CD14-positive monocyte (primary cell): ENCODE data around the gene SH3RF3. TPM values are rescaled to one million over a fixed set of nuclear protein-coding genes. Genes with fewer than 3 reads are reported as not detected.
A peak's percentile ranks its signal among the peaks of the same experiment; 100 is the strongest.

Source experiments
- DNase-seq, 3 donors: peaks; one replicate each; pipeline ENCODE4 v3.0.0-alpha.2; 2011 to 2022
- H2AFZ ChIP-seq: 2 replicates; pipeline ENCODE4 v1.6.0; 2012; ENCODE audit warnings: mild to moderate bottlenecking, low read depth, low read length, inconsistent platforms; ENCODE audit not compliant: insufficient read depth, poor library complexity, severe bottlenecking
- H3K27ac ChIP-seq, 2 donors: 1 replicate in 1 of 2; 2 replicates in 1 of 2; pipeline ENCODE4 v1.5.1; 2012 to 2013; ENCODE audit warnings: low read length in 2 of 2, control low read depth in 1 of 2, inconsistent platforms in 1 of 2, low read depth in 1 of 2, mild to moderate bottlenecking in 1 of 2
- H3K27me3 ChIP-seq, 2 donors: one replicate each; pipeline versions ENCODE4 v1.6.0 to v1.6.1; 2011 to 2013; ENCODE audit warnings: low read length in 2 of 2; ENCODE audit not compliant: control insufficient read depth in 2 of 2, insufficient read depth in 2 of 2
- H3K36me3 ChIP-seq, 2 donors: replicated peaks in 1 of 2; 1 replicate in 1 of 2; 2 replicates in 1 of 2; pipeline versions ENCODE4 v1.5.1 to v1.6.1; 2012 to 2013; ENCODE audit warnings: low read length in 2 of 2, control low read depth in 1 of 2, inconsistent platforms in 1 of 2, mild to moderate bottlenecking in 1 of 2; ENCODE audit not compliant: insufficient read depth in 2 of 2, control insufficient read depth in 1 of 2
- H3K4me1 ChIP-seq, 2 donors: 1 replicate in 1 of 2; 2 replicates in 1 of 2; pipeline versions ENCODE4 v1.5.1 to v1.6.1; 2012 to 2013; ENCODE audit warnings: low read length in 2 of 2, control low read depth in 1 of 2, inconsistent platforms in 1 of 2, mild to moderate bottlenecking in 1 of 2, moderate library complexity in 1 of 2; ENCODE audit not compliant: insufficient read depth in 2 of 2, control insufficient read depth in 1 of 2
- H3K4me2 ChIP-seq: replicated peaks from 2 replicates; pipeline ENCODE3; 2012; ENCODE audit warnings: low read length, moderate library complexity, mild to moderate bottlenecking; ENCODE audit not compliant: poor library complexity, severe bottlenecking; ENCODE audit errors: extremely low read depth
- H3K4me3 ChIP-seq, 3 experiments: fragments of 200-600 bp in 1 of 3; sonication (generic) in 1 of 3; replicated peaks in 1 of 3; 1 replicate in 2 of 3; 2 replicates in 1 of 3; pipeline ENCODE4 v1.5.1; 2011 to 2013; ENCODE audit warnings: low read length in 3 of 3, mild to moderate bottlenecking in 3 of 3, control low read depth in 2 of 3, low read depth in 2 of 3, inconsistent platforms in 1 of 3, moderate library complexity in 1 of 3
- H3K79me2 ChIP-seq: 2 replicates; pipeline ENCODE4 v1.6.0; 2012; ENCODE audit warnings: mild to moderate bottlenecking, control low read depth, inconsistent platforms, low read length, moderate library complexity; ENCODE audit not compliant: insufficient read depth
- H3K9ac ChIP-seq: 2 replicates; pipeline ENCODE4 v1.6.0; 2017; ENCODE audit warnings: low read length, mild to moderate bottlenecking; ENCODE audit not compliant: insufficient read depth, poor library complexity, severe bottlenecking
- H3K9me3 ChIP-seq, 2 donors: replicated peaks in 1 of 2; 1 replicate in 1 of 2; 2 replicates in 1 of 2; pipeline versions ENCODE4 v1.5.1 to v1.6.1; 2012 to 2013; ENCODE audit warnings: low read length in 2 of 2, control low read depth in 1 of 2; ENCODE audit not compliant: control insufficient read depth in 1 of 2, insufficient read depth in 1 of 2
- H4K20me1 ChIP-seq: 2 replicates; pipeline ENCODE4 v1.6.0; 2012; ENCODE audit warnings: mild to moderate bottlenecking, low read length, control low read depth, moderate library complexity; ENCODE audit not compliant: insufficient read depth
- H3K27ac Mint-ChIP-seq, 7 donors: one replicate each; pipeline ENCODE4 v1.8.0; 2020; ENCODE audit warnings: mild to moderate bottlenecking in 7 of 7, mixed read lengths in 7 of 7, moderate library complexity in 6 of 7, inconsistent platforms in 2 of 7
- H3K27me3 Mint-ChIP-seq, 3 donors: one replicate each; pipeline ENCODE4 v1.8.0; 2021 to 2022; ENCODE audit warnings: low read depth in 3 of 3, mild to moderate bottlenecking in 3 of 3, mixed read lengths in 3 of 3, moderate library complexity in 3 of 3, inconsistent platforms in 1 of 3
- H3K36me3 Mint-ChIP-seq, 2 donors: one replicate each; pipeline ENCODE4 v1.8.0; 2020; ENCODE audit warnings: mixed read lengths in 2 of 2, inconsistent platforms in 1 of 2, mild to moderate bottlenecking in 1 of 2
- H3K4me1 Mint-ChIP-seq: one replicate; pipeline ENCODE4 v1.8.0; 2020; ENCODE audit warnings: mild to moderate bottlenecking, mixed read lengths
- H3K4me3 Mint-ChIP-seq, 2 donors: one replicate each; pipeline ENCODE4 v1.8.0; 2020; ENCODE audit warnings: mild to moderate bottlenecking in 2 of 2, mixed read lengths in 2 of 2, moderate library complexity in 1 of 2
- H3K9me3 Mint-ChIP-seq, 7 donors: one replicate each; pipeline ENCODE4 v1.8.0; 2020 to 2022; ENCODE audit warnings: mixed read lengths in 7 of 7, mild to moderate bottlenecking in 6 of 7, moderate library complexity in 6 of 7, inconsistent platforms in 2 of 7
- WGBS: methylation state at CpG from one replicate; pipeline ENCODE4 v1.1.5; 2013; ENCODE audit warnings: missing lambda C conversion rate; ENCODE audit not compliant: insufficient coverage; 5-methylcytosine and 5-hydroxymethylcytosine counted together
- intact Hi-C, 2 donors: fragments of 100-400 bp; cut with micrococcal nuclease; formaldehyde crosslinking; loops; one replicate each; pipeline versions ENCODE4 v1.15.0 to v1.15.1; 2023
- polyA plus RNA-seq, 3 donors: library from polyadenylated mRNA; depleted of rRNA in 1 of 3; unstranded in 2 of 3; stranded (reverse) in 1 of 3; fragments of 300-500 nt in 2 of 3; fragments of >200 nt in 1 of 3; fragmentation: Illumina TruSeq in 2 of 3; gene quantifications; 1 replicate in 2 of 3; 2 replicates in 1 of 3; pipeline ENCODE4 v1.2.3, GENCODE V29; 2012 to 2021
- TF ChIP-seq, protein P1 (sequence below): fragments of 200-600 bp; IDR thresholded peaks from one replicate; pipeline ENCODE4 v1.8.0; 2022; ENCODE audit warnings: antibody characterized with exemption, mild to moderate bottlenecking

The SH3RF3 gene
- polyA plus RNA-seq, 3 donors, result 0.25 to 0.75 (median 0.34) TPM

DNA sequence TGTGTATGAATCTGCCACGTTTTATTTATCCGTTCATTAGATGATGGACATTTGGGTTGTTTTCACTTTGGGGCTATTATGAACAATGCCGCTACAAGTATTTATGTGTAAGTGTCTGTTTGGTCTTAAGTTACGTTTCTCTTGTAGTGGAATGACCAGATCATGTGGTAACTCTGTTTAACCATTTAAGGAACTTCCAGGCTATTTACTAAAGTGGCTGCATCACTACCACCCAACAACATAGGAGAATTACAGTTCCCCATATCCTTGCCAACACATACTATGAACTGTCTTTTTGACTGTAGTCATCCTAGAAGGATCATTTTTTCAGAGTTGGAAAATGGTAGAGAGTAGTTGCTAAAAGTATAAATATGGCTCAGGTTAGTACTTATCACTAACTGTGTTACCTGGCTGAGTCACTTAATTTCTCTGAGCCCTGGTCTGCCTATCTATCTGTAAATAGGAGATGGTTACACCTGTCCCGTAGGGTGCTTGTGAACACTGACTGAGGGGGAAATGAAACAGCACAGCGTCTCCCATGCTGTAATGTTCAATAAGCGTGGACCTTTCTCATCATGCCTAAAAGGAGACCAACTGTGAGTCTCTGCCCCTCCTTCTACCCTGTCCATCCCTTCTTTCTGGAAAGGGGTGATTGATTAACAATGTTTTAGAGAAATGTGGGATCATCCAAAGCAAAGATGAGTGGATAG, 103.1 kb downstream of the SH3RF3 start:
- no peaks in the 10 kb centered on the region for H3K9me3 ChIP-seq
- Mint-ChIP-seq H3K4me3 (no peak overlapping the region), H3K9me3 (peaks cover 0 to 2% (median 0%) of the 10 kb centered on the region in 7 donors), H3K36me3 (peaks cover under 1 to 10% of the 10 kb centered on the region in 2 donors), H3K27ac (peak overlapping the region in 1 of 7 donors; percentile 85), H3K27me3 (peaks cover 0 to 2% (median 0%) of the 10 kb centered on the region in 3 donors), H3K4me1 (peaks cover 65% of the 10 kb centered on the region)
- no peaks in the 10 kb centered on the region for H3K79me2 ChIP-seq
- no peak overlapping the region for H2AFZ ChIP-seq
- DNase-seq, result peak in 2 of 3 donors; percentile 36 to 42
- intact Hi-C loops, result no loop called here
- H3K27ac ChIP-seq, result no peak overlapping the region
- no peaks in the 10 kb centered on the region for H4K20me1 ChIP-seq
- no peak overlapping the region for H3K9ac ChIP-seq
- no peak overlapping the region for H3K4me2 ChIP-seq
- no peaks in the 10 kb centered on the region for H3K27me3 ChIP-seq
- TF ChIP-seq, protein P1, sequence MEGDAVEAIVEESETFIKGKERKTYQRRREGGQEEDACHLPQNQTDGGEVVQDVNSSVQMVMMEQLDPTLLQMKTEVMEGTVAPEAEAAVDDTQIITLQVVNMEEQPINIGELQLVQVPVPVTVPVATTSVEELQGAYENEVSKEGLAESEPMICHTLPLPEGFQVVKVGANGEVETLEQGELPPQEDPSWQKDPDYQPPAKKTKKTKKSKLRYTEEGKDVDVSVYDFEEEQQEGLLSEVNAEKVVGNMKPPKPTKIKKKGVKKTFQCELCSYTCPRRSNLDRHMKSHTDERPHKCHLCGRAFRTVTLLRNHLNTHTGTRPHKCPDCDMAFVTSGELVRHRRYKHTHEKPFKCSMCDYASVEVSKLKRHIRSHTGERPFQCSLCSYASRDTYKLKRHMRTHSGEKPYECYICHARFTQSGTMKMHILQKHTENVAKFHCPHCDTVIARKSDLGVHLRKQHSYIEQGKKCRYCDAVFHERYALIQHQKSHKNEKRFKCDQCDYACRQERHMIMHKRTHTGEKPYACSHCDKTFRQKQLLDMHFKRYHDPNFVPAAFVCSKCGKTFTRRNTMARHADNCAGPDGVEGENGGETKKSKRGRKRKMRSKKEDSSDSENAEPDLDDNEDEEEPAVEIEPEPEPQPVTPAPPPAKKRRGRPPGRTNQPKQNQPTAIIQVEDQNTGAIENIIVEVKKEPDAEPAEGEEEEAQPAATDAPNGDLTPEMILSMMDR, result no peak
- H3K4me1 ChIP-seq, result peaks cover 43 to 65% of the 10 kb centered on the region in 2 donors
- 100% methylated on average over 1 of the region's 7 CpGs for WGBS
- no peaks in the 10 kb centered on the region for H3K36me3 ChIP-seq
- no peak overlapping the region for H3K4me3 ChIP-seq

DNA sequence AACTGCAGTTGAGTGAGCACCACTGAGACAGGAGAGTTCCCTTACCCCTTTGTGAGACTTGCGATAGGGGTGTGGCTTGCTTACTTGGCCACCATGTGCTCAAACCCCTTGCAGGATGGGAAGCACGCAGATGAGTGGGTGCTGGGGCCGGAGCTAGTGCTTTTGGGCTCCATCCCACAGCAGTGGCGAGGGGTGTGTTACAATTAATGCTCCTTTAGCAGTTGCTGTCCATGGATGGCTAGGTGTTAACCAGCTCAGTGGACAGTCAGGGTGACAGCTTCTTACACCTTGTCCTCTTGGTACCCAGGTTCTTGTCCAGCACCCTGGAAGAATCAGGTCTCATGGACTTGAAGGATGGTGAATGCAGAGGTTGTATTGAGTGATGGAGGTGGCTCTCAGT, 103.9 kb downstream of the SH3RF3 start:
- Mint-ChIP-seq H3K4me1 (peaks cover 73% of the 10 kb centered on the region), H3K9me3 (peaks cover 0 to 3% (median 0%) of the 10 kb centered on the region in 7 donors), H3K27ac (peak overlapping the region in 1 of 7 donors; percentile 16), H3K36me3 (peaks cover 6 to 13% of the 10 kb centered on the region in 2 donors), H3K27me3 (peaks cover 0 to 2% (median 0%) of the 10 kb centered on the region in 3 donors), H3K4me3 (no peak overlapping the region)
- intact Hi-C loops, result no loop called here
- 100% methylated on average over 3 of the region's 4 CpGs for WGBS
- H3K36me3 ChIP-seq, result no peaks in the 10 kb centered on the region
- TF ChIP-seq, protein P1, result no peak
- H3K9ac ChIP-seq, result no peak overlapping the region
- H3K79me2 ChIP-seq, result no peaks in the 10 kb centered on the region
- DNase-seq, result no peak
- no peak overlapping the region for H3K4me2 ChIP-seq
- no peaks in the 10 kb centered on the region for H3K27me3 ChIP-seq
- H3K9me3 ChIP-seq, result no peaks in the 10 kb centered on the region
- H3K4me1 ChIP-seq, result peaks cover 49 to 72% of the 10 kb centered on the region in 2 donors
- H3K27ac ChIP-seq, result no peak overlapping the region
- no peaks in the 10 kb centered on the region for H4K20me1 ChIP-seq
- H3K4me3 ChIP-seq, result no peak overlapping the region
- H2AFZ ChIP-seq, result no peak overlapping the region
